Ishikawa (cell line): ENCODE measurements around the gene TLE1.

ENCODE experiments used
- CEBPB ChIP-seq: IDR thresholded peaks from 2 replicates; pipeline ENCODE4 v1.6.1; 2012
- CREB1 ChIP-seq: IDR thresholded peaks from 2 replicates; pipeline ENCODE4 v1.6.1; 2012; ENCODE audit warnings: low read depth
- EGR1 ChIP-seq: IDR thresholded peaks from 2 replicates; pipeline ENCODE4 v1.6.1; 2012
- EP300 ChIP-seq: IDR thresholded peaks from 2 replicates; pipeline ENCODE4 v1.6.1; 2012; ENCODE audit warnings: borderline replicate concordance
- FOXM1 ChIP-seq: IDR thresholded peaks from 2 replicates; pipeline ENCODE4 v1.6.1; 2012; ENCODE audit warnings: low read depth, borderline replicate concordance
- MAX ChIP-seq: IDR thresholded peaks from 2 replicates; pipeline ENCODE4 v1.6.1; 2012
- NFIC ChIP-seq: IDR thresholded peaks from 2 replicates; pipeline ENCODE4 v1.6.1; 2012
- REST ChIP-seq: IDR thresholded peaks from 2 replicates; pipeline ENCODE4 v1.6.1; 2012; ENCODE audit warnings: low read depth, mild to moderate bottlenecking
- TAF1 ChIP-seq: IDR thresholded peaks from 2 replicates; pipeline ENCODE4 v1.6.1; 2012; ENCODE audit warnings: low read depth, mild to moderate bottlenecking
- TCF12 ChIP-seq: IDR thresholded peaks from 2 replicates; pipeline ENCODE4 v1.6.1; 2012; ENCODE audit warnings: low read depth
- TEAD4 ChIP-seq: IDR thresholded peaks from 2 replicates; pipeline ENCODE4 v1.6.1; 2012
- USF1 ChIP-seq: IDR thresholded peaks from 2 replicates; pipeline ENCODE4 v1.6.1; 2012
- YY1 ChIP-seq: IDR thresholded peaks from 2 replicates; pipeline ENCODE4 v1.6.1; 2012; ENCODE audit warnings: low read depth
- ZBTB7A ChIP-seq: IDR thresholded peaks from 2 replicates; pipeline ENCODE4 v1.6.1; 2012; ENCODE audit warnings: low read depth

- no peak for TF ChIP-seq ZBTB7A
- no peak for TF ChIP-seq EP300
- no peak for TF ChIP-seq EGR1
- no peak for TF ChIP-seq TAF1
- TF ChIP-seq YY1: no peak
- no peak for TF ChIP-seq REST
- no peak for TF ChIP-seq CREB1
- TF ChIP-seq USF1: no peak
- no peak for TF ChIP-seq CEBPB
- TF ChIP-seq TCF12: no peak
- TF ChIP-seq MAX: no peak
- TF ChIP-seq TEAD4: no peak
- TF ChIP-seq NFIC: no peak
- no peak for TF ChIP-seq FOXM1
Observed at GRCh38 chr9:81619353-81620001, 69.9 kb downstream of the TLE1 start.
